H1 (cell line): ENCODE results near the gene RFC3.

Source experiments
- CREB1 ChIP-seq: IDR thresholded peaks from 2 replicates; pipeline ENCODE4 v1.6.1; 2012; ENCODE audit warnings: inconsistent platforms
- CTCF ChIP-seq, 3 experiments: IDR thresholded peaks; 1 replicate in 2 of 3; 2 replicates in 1 of 3; pipeline versions ENCODE4 v1.5.1 to v1.6.1; 2011; ENCODE audit warnings: low read length in 3 of 3, mild to moderate bottlenecking in 3 of 3, inconsistent platforms in 2 of 3, low read depth in 1 of 3, moderate library complexity in 1 of 3; ENCODE audit not compliant: insufficient read depth in 1 of 3; ENCODE audit errors: control extremely low read depth in 1 of 3
- EZH2 ChIP-seq: fragments of 200-600 bp; sonication (generic); IDR thresholded peaks from 2 replicates; pipeline ENCODE4 v1.7.1; 2012; ENCODE audit warnings: low read depth, mild to moderate bottlenecking, moderate library complexity, low read length, inconsistent platforms; ENCODE audit not compliant: severe bottlenecking
- TAF1 ChIP-seq: IDR thresholded peaks from 2 replicates; pipeline ENCODE4 v1.6.1; 2011; ENCODE audit warnings: mild to moderate bottlenecking, low read depth, low read length
- TCF12 ChIP-seq: IDR thresholded peaks from 2 replicates; pipeline ENCODE4 v1.6.1; 2011; ENCODE audit warnings: low read depth, mild to moderate bottlenecking, low read length
- ZNF274 ChIP-seq: IDR thresholded peaks from 2 replicates; pipeline ENCODE4 v1.7.0; 2012; ENCODE audit warnings: low read length, borderline replicate concordance; ENCODE audit errors: extremely low read depth

GRCh38 chr13:33845572-33846302 is 27.8 kb downstream of the RFC3 start:
- TF ChIP-seq CTCF (IDR thresholded peaks at IDR 0.05; ENCODE audit: control extremely low read depth in 1 of 3, insufficient read depth in 1 of 3, low read depth in 1 of 3, low read length in 3 of 3) (no peak), EZH2 (no peak), ZNF274 (no peak), CREB1 (no peak), TCF12 (no peak), TAF1 (no peak)
